HG02938 (cell line): ENCODE measurements around the gene PCSK7.

Experiments
- ATAC-seq: cut with Tn5 transposase; IDR thresholded peaks from one replicate; pipeline ENCODE4 v1.9.1; 2021; ENCODE audit warnings: mild to moderate bottlenecking, moderate library complexity; ENCODE audit not compliant: unreplicated experiment

The PCSK7 gene

GRCh38 chr11:117230999-117231841, 653 bp downstream of the PCSK7 start:
- ATAC-seq, result no peak

GRCh38 chr11:117230286-117230961, 1.4 kb downstream of the PCSK7 start:
- no peak for ATAC-seq

GRCh38 chr11:117229931-117230285, 2.0 kb downstream of the PCSK7 start:
- no peak for ATAC-seq

- ATAC-seq, result no peak
Observed at GRCh38 chr11:117229411-117229810, 2.5 kb downstream of the PCSK7 start.

GRCh38 chr11:117228091-117228490, 3.8 kb downstream of the PCSK7 start:
- ATAC-seq, result no peak

- ATAC-seq, result no peak
Observed at GRCh38 chr11:117226388-117227385, 5.2 kb downstream of the PCSK7 start.

- ATAC-seq, result no peak
Observed at GRCh38 chr11:117225553-117226170, 6.2 kb downstream of the PCSK7 start.

- no peak for ATAC-seq
Observed at GRCh38 chr11:117223741-117224689, 7.9 kb downstream of the PCSK7 start.

- no peak for ATAC-seq
Observed at GRCh38 chr11:117222991-117223740, 8.7 kb downstream of the PCSK7 start.

- ATAC-seq, result no peak
Observed at GRCh38 chr11:117221775-117222517, 9.9 kb downstream of the PCSK7 start.

GRCh38 chr11:117220999-117221774, 10.7 kb downstream of the PCSK7 start:
- ATAC-seq, result no peak

GRCh38 chr11:117220568-117220967, 11.3 kb downstream of the PCSK7 start:
- ATAC-seq, result no peak

- no peak for ATAC-seq
Observed at GRCh38 chr11:117219995-117220394, 11.9 kb downstream of the PCSK7 start.

- no peak for ATAC-seq
Observed at GRCh38 chr11:117219455-117219854, 12.4 kb downstream of the PCSK7 start.

GRCh38 chr11:117219001-117219400, 12.9 kb downstream of the PCSK7 start:
- no peak for ATAC-seq

GRCh38 chr11:117218133-117218915, 13.5 kb downstream of the PCSK7 start:
- no peak for ATAC-seq
